Thymus (tissue), 11 donors: ENCODE results near the gene FSHB. TPM values are rescaled to one million over a fixed set of nuclear protein-coding genes. Genes with fewer than 3 reads are reported as not detected.
"Not testable (repeated sequence)": the region's sequence is repeated elsewhere in the genome, so short reads cannot be mapped to it uniquely, and the experiment has no call there.

Experiments
- DNase-seq, 9 donors: peaks; one replicate each; pipeline ENCODE4 v3.0.0-alpha.2; 2013; ENCODE audit warnings: low spot score in 9 of 9, low read depth in 6 of 9, missing footprints in 1 of 9
- H3K27ac ChIP-seq, 2 donors: one replicate each; pipeline ENCODE4 v1.5.1; 2013; ENCODE audit warnings: control low read depth in 1 of 2, low read depth in 1 of 2, low read length in 1 of 2, mild to moderate bottlenecking in 1 of 2, moderate library complexity in 1 of 2
- H3K27me3 ChIP-seq, 2 donors: one replicate each; pipeline ENCODE4 v1.5.1; 2013; ENCODE audit warnings: low read length in 1 of 2; ENCODE audit not compliant: control insufficient read depth in 2 of 2, insufficient read depth in 1 of 2
- H3K36me3 ChIP-seq, 2 donors: one replicate each; pipeline ENCODE4 v1.5.1; 2013; ENCODE audit warnings: low read length in 1 of 2, mild to moderate bottlenecking in 1 of 2, moderate library complexity in 1 of 2; ENCODE audit not compliant: control insufficient read depth in 2 of 2, insufficient read depth in 2 of 2
- H3K4me1 ChIP-seq, 2 donors: one replicate each; pipeline ENCODE4 v1.5.1; 2013; ENCODE audit warnings: low read length in 2 of 2; ENCODE audit not compliant: control insufficient read depth in 2 of 2, insufficient read depth in 2 of 2
- H3K4me3 ChIP-seq, 2 donors: one replicate each; pipeline ENCODE4 v1.5.1; 2013; ENCODE audit warnings: low read length in 2 of 2, control low read depth in 1 of 2, mild to moderate bottlenecking in 1 of 2
- H3K9me3 ChIP-seq, 2 donors: one replicate each; pipeline ENCODE4 v1.5.1; 2013; ENCODE audit warnings: low read length in 1 of 2, mild to moderate bottlenecking in 1 of 2; ENCODE audit not compliant: control insufficient read depth in 2 of 2, insufficient read depth in 1 of 2
- WGBS: extraction: QIAGEN DNeasy Blood & Tissue Kit; methylation state at CpG from one replicate; pipeline ENCODE4 v1.1.7; 2013; 5-methylcytosine and 5-hydroxymethylcytosine counted together
- polyA plus RNA-seq: library from polyadenylated mRNA; stranded (reverse); fragments of 200-250 nt; gene quantifications from one replicate; pipeline ENCODE4 v1.2.3, GENCODE V29; 2013
- total RNA-seq: library from RNA; stranded (reverse); fragments of 120-200 nt; gene quantifications from one replicate; pipeline ENCODE4 v1.2.4, GENCODE V29; 2013
- donor health status: healthy.

FSHB gene
- total and polyA plus RNA-seq, 2 donors: 0.05 to 0.30 TPM

DNA sequence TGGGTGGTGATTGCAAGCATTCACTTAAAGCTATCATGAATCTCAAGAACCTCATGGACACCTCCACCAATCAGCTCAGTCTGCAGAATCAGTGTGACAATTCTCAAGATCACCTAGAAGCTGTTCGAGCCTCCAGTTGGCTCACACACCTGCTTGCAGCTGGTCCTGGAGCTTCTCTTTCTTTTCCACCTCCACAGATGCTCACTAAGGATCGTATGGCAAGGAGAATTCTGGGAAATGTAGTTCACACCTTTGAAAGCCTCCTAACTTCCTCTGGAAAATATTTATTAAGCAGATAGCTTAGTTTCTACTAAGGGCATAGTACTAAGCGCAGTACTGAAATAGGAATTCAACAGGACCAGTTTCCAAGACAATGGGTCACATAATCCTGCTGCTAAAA lies 26.2 kb downstream of the FSHB start:
- H3K9me3 ChIP-seq: no peaks in the 10 kb centered on the region
- DNase-seq: no peak
- no peaks in the 10 kb centered on the region for H3K36me3 ChIP-seq
- no peak overlapping the region for H3K4me3 ChIP-seq
- H3K27me3 ChIP-seq: no peaks in the 10 kb centered on the region
- no peaks in the 10 kb centered on the region for H3K4me1 ChIP-seq
- 90% methylated on average over 3 of the region's 3 CpGs for WGBS
- no peak overlapping the region for H3K27ac ChIP-seq

DNA sequence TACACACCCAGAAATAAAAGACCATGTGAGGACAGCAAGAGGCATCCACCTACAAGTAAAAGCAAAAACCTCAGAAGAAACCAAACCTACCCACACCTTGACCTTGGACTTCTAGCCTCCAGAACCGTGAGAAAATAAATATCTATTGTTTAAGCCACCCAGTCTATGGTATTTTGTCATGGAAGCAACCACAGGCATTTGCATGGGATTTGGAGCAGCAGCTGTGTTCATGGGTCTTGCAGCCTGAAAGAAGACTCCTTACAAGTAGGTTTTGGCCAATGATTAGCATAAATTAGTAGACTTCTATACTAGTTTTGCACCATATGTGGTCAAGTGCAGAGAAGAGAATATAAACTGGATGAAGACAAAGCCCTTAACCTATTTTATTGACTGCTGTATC lies 27.9 kb downstream of the FSHB start:
- 87% methylated on average over 1 of the region's 1 CpG for WGBS
- Histone ChIP-seq H3K9me3 (no peaks in the 10 kb centered on the region), H3K27me3 (no peaks in the 10 kb centered on the region), H3K36me3 (no peaks in the 10 kb centered on the region), H3K4me1 (no peaks in the 10 kb centered on the region), H3K4me3 (no peak overlapping the region), H3K27ac (no peak overlapping the region)
- no peak for DNase-seq

DNA sequence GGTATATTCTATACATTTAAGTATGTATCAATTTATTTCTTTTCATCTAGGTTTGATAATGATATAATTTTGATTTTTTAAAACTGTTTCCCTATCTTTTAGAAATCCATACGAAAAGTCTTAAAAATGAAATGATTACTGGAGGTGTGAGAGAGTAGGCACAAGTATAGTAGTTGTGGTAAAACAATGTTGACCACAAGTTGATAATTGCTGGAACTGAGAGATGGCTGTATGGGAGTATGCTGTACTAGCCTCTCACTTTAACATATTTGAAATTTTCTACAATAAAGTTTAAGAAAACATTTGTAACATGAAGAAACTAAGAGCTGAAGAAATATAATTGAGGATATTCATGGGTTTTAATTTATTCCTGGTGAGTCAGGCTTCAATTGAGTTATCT lies 30.0 kb downstream of the FSHB start:
- DNase-seq: no peak
- no peaks in the 10 kb centered on the region for H3K27me3 ChIP-seq
- H3K27ac ChIP-seq: no peak overlapping the region
- no peaks in the 10 kb centered on the region for H3K9me3 ChIP-seq
- WGBS: 95% methylated on average over 1 of the region's 1 CpG
- no peaks in the 10 kb centered on the region for H3K4me1 ChIP-seq
- no peak overlapping the region for H3K4me3 ChIP-seq
- H3K36me3 ChIP-seq: no peaks in the 10 kb centered on the region

DNA sequence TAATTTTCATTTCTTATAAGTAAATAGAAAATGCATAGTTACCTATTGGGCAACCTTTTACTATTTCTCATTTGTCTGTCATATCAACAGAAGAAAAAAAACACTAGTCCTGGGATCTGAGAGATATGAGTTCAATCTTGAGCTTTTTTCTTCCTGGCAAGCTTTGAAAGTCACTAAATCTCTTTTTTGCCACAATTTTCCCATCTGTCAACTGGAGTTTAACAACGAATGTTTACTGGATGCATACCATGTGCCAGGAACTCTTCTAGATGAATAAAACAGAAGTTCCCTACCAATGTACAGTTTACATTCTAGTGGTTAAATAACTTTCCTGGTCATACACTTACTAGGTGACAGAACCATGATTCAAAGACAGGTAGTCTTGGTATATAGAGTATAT lies 31.0 kb downstream of the FSHB start:
- Histone ChIP-seq H3K9me3 (no peaks in the 10 kb centered on the region), H3K27ac (no peak overlapping the region), H3K4me3 (no peak overlapping the region), H3K27me3 (no peaks in the 10 kb centered on the region), H3K4me1 (no peaks in the 10 kb centered on the region), H3K36me3 (no peaks in the 10 kb centered on the region)
- WGBS: 84% methylated on average over 1 of the region's 1 CpG
- no peak for DNase-seq

DNA sequence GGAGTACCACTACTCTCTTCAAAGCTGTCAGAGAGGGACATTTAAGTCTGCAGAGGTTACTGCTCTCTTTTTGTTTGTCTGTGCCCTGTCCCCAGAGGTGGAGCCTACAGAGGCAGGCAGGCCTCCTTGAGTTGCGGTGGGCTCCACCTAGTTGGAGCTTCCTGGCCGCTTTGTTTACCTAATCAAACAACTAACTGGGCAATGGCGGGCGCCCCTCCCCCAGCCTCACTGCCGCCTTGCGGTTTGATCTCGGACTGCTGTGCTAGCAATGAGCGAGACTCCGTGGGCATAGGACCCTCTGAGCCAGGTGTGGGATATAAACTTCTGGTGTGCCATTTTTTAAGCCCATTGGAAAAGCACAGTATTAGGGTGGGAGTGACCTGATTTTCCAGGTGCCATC lies 37.8 kb downstream of the FSHB start:
- 98% methylated on average over 9 of the region's 9 CpGs for WGBS
- not testable (repeated sequence) for H3K4me3 ChIP-seq, DNase-seq, H3K36me3 ChIP-seq, H3K9me3 ChIP-seq, H3K4me1 ChIP-seq, H3K27me3 ChIP-seq, H3K27ac ChIP-seq

DNA sequence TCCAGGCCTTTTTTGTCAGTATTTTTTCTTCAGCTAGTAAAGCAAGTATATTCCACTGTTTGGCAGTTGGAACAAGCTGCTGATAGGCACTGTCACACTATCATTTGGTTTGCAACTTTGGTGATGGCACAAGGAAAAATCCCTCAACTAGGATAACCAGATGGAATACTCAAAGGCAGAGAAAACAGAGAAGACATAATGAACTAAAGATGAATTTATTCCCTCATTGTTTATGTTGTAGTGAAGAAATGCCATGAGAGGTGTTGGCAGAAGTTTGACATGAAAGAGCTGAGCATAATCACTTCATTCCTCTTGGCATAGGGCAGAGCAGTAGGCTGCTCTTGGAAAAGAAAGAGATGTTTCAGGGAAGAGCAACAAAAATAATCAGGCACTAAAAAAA lies 39.9 kb downstream of the FSHB start:
- Histone ChIP-seq H3K4me1 (no peaks in the 10 kb centered on the region), H3K9me3 (no peaks in the 10 kb centered on the region), H3K27me3 (no peaks in the 10 kb centered on the region), H3K36me3 (no peaks in the 10 kb centered on the region), H3K27ac (no peak overlapping the region), H3K4me3 (no peak overlapping the region)
- DNase-seq: no peak

DNA sequence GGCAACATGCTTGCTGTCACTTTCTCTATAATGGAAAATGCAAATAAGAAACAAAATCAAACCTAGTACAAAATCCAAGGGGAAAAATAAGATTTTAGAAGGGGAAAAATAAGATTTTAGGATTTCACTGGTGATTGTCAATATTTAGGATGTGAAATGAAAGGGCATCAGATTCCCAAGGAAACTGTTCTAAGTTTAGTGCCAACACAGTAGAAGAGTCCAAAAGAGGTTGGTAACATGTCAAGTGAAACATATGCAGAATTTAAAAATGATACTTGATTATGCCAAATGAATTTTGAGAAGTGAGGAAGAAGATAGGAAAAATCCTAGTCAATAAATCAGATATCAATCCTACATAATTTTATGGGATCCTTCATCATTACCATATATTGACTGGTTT lies 46.4 kb downstream of the FSHB start:
- no peaks in the 10 kb centered on the region for H3K9me3 ChIP-seq
- H3K4me3 ChIP-seq: no peak overlapping the region
- H3K27ac ChIP-seq: no peak overlapping the region
- peaks cover 0 to 7% of the 10 kb centered on the region in 2 donors for H3K4me1 ChIP-seq
- no peaks in the 10 kb centered on the region for H3K27me3 ChIP-seq
- H3K36me3 ChIP-seq: no peaks in the 10 kb centered on the region
- DNase-seq: no peak

DNA sequence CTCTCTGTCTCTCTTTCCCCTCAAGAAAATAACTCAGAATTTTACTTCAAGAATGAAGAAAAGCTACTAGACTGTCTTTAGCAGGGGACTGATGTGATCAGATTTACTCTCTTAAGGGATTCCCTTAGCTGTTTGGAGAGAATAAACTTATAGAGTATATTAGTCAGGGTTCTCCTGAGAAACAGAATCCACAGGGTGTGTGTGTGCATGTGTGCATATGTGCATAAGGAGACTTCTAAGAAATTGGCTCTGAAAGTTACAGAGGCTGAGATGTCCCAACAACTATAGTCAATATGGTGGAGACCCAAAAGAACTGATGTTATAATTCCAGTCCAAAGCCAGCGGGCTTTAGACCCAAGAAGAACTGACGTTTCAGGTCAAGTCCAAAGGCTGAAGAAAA lies 49.0 kb downstream of the FSHB start:
- H3K27me3 ChIP-seq: no peaks in the 10 kb centered on the region
- no peaks in the 10 kb centered on the region for H3K36me3 ChIP-seq
- no peak for DNase-seq
- H3K27ac ChIP-seq: no peak overlapping the region
- 97% methylated on average over 2 of the region's 2 CpGs for WGBS
- H3K4me1 ChIP-seq: peaks cover 0 to 9% of the 10 kb centered on the region in 2 donors
- no peaks in the 10 kb centered on the region for H3K9me3 ChIP-seq
- no peak overlapping the region for H3K4me3 ChIP-seq

DNA sequence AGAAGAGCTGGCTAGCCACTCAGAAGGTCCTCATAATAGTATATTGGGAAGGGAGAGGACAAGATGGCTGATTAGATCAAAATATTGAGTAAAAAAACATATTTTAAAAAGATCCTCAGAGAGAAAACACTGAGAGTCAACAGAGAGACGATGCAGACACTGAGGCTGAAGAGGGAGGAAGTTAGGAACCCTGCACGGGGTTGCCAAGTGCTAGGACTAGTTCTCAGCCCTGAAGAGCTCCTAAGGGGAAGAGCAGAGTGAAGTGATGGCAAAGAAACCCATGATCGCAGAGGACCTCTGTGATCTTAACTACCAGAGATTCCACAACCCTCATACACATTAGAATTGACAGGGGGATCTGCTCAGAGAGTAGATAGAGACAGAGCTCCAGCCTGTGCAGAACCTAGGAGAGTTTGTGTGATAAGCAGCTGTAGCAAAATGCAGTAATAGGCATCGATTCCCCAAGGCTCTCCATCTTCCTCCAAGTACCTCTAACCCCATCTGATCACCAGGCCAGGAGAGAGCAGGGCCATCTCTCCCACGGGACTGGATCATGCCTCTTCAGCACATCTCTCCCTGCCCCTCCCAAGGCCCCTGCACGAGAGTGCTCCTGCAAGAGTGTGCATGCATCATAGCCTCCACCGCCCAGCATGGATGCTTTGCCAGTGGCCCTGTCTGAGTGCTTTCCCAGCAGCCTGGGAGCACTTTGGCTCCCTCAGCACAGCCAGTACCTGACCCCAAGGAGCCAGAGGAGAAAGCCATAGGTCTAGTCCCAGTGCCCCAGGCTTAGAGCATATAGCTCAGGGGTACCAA lies 50.9 kb downstream of the FSHB start:
- DNase-seq: no peak
- no peak overlapping the region for H3K4me3 ChIP-seq
- WGBS: 50% methylated on average over 7 of the region's 7 CpGs
- H3K27ac ChIP-seq: no peak overlapping the region
- H3K4me1 ChIP-seq: peaks cover 0 to 9% of the 10 kb centered on the region in 2 donors
- no peaks in the 10 kb centered on the region for H3K9me3 ChIP-seq
- no peaks in the 10 kb centered on the region for H3K27me3 ChIP-seq
- H3K36me3 ChIP-seq: no peaks in the 10 kb centered on the region
